CD14-positive monocyte (primary cell): ENCODE results near the gene MYOD1. TPM values are rescaled to one million over a fixed set of nuclear protein-coding genes. Genes with fewer than 3 reads are reported as not detected.

ENCODE experiments used
- DNase-seq, 3 donors: peaks; one replicate each; pipeline ENCODE4 v3.0.0-alpha.2; 2011 to 2022
- H2AFZ ChIP-seq: 2 replicates; pipeline ENCODE4 v1.6.0; 2012; ENCODE audit warnings: mild to moderate bottlenecking, low read depth, low read length, inconsistent platforms; ENCODE audit not compliant: insufficient read depth, poor library complexity, severe bottlenecking
- H3K27ac ChIP-seq, 2 donors: 1 replicate in 1 of 2; 2 replicates in 1 of 2; pipeline ENCODE4 v1.5.1; 2012 to 2013; ENCODE audit warnings: low read length in 2 of 2, control low read depth in 1 of 2, inconsistent platforms in 1 of 2, low read depth in 1 of 2, mild to moderate bottlenecking in 1 of 2
- H3K27me3 ChIP-seq, 2 donors: one replicate each; pipeline versions ENCODE4 v1.6.0 to v1.6.1; 2011 to 2013; ENCODE audit warnings: low read length in 2 of 2; ENCODE audit not compliant: control insufficient read depth in 2 of 2, insufficient read depth in 2 of 2
- H3K36me3 ChIP-seq, 2 donors: replicated peaks in 1 of 2; 1 replicate in 1 of 2; 2 replicates in 1 of 2; pipeline versions ENCODE4 v1.5.1 to v1.6.1; 2012 to 2013; ENCODE audit warnings: low read length in 2 of 2, control low read depth in 1 of 2, inconsistent platforms in 1 of 2, mild to moderate bottlenecking in 1 of 2; ENCODE audit not compliant: insufficient read depth in 2 of 2, control insufficient read depth in 1 of 2
- H3K4me1 ChIP-seq, 2 donors: 1 replicate in 1 of 2; 2 replicates in 1 of 2; pipeline versions ENCODE4 v1.5.1 to v1.6.1; 2012 to 2013; ENCODE audit warnings: low read length in 2 of 2, control low read depth in 1 of 2, inconsistent platforms in 1 of 2, mild to moderate bottlenecking in 1 of 2, moderate library complexity in 1 of 2; ENCODE audit not compliant: insufficient read depth in 2 of 2, control insufficient read depth in 1 of 2
- H3K4me2 ChIP-seq: replicated peaks from 2 replicates; pipeline ENCODE3; 2012; ENCODE audit warnings: low read length, moderate library complexity, mild to moderate bottlenecking; ENCODE audit not compliant: poor library complexity, severe bottlenecking; ENCODE audit errors: extremely low read depth
- H3K4me3 ChIP-seq, 3 experiments: fragments of 200-600 bp in 1 of 3; sonication (generic) in 1 of 3; replicated peaks in 1 of 3; 1 replicate in 2 of 3; 2 replicates in 1 of 3; pipeline ENCODE4 v1.5.1; 2011 to 2013; ENCODE audit warnings: low read length in 3 of 3, mild to moderate bottlenecking in 3 of 3, control low read depth in 2 of 3, low read depth in 2 of 3, inconsistent platforms in 1 of 3, moderate library complexity in 1 of 3
- H3K79me2 ChIP-seq: 2 replicates; pipeline ENCODE4 v1.6.0; 2012; ENCODE audit warnings: mild to moderate bottlenecking, control low read depth, inconsistent platforms, low read length, moderate library complexity; ENCODE audit not compliant: insufficient read depth
- H3K9ac ChIP-seq: 2 replicates; pipeline ENCODE4 v1.6.0; 2017; ENCODE audit warnings: low read length, mild to moderate bottlenecking; ENCODE audit not compliant: insufficient read depth, poor library complexity, severe bottlenecking
- H3K9me3 ChIP-seq, 2 donors: replicated peaks in 1 of 2; 1 replicate in 1 of 2; 2 replicates in 1 of 2; pipeline versions ENCODE4 v1.5.1 to v1.6.1; 2012 to 2013; ENCODE audit warnings: low read length in 2 of 2, control low read depth in 1 of 2; ENCODE audit not compliant: control insufficient read depth in 1 of 2, insufficient read depth in 1 of 2
- H4K20me1 ChIP-seq: 2 replicates; pipeline ENCODE4 v1.6.0; 2012; ENCODE audit warnings: mild to moderate bottlenecking, low read length, control low read depth, moderate library complexity; ENCODE audit not compliant: insufficient read depth
- H3K27ac Mint-ChIP-seq, 7 donors: one replicate each; pipeline ENCODE4 v1.8.0; 2020; ENCODE audit warnings: mild to moderate bottlenecking in 7 of 7, mixed read lengths in 7 of 7, moderate library complexity in 6 of 7, inconsistent platforms in 2 of 7
- H3K27me3 Mint-ChIP-seq, 3 donors: one replicate each; pipeline ENCODE4 v1.8.0; 2021 to 2022; ENCODE audit warnings: low read depth in 3 of 3, mild to moderate bottlenecking in 3 of 3, mixed read lengths in 3 of 3, moderate library complexity in 3 of 3, inconsistent platforms in 1 of 3
- H3K36me3 Mint-ChIP-seq, 2 donors: one replicate each; pipeline ENCODE4 v1.8.0; 2020; ENCODE audit warnings: mixed read lengths in 2 of 2, inconsistent platforms in 1 of 2, mild to moderate bottlenecking in 1 of 2
- H3K4me1 Mint-ChIP-seq: one replicate; pipeline ENCODE4 v1.8.0; 2020; ENCODE audit warnings: mild to moderate bottlenecking, mixed read lengths
- H3K4me3 Mint-ChIP-seq, 2 donors: one replicate each; pipeline ENCODE4 v1.8.0; 2020; ENCODE audit warnings: mild to moderate bottlenecking in 2 of 2, mixed read lengths in 2 of 2, moderate library complexity in 1 of 2
- H3K9me3 Mint-ChIP-seq, 7 donors: one replicate each; pipeline ENCODE4 v1.8.0; 2020 to 2022; ENCODE audit warnings: mixed read lengths in 7 of 7, mild to moderate bottlenecking in 6 of 7, moderate library complexity in 6 of 7, inconsistent platforms in 2 of 7
- WGBS: methylation state at CpG from one replicate; pipeline ENCODE4 v1.1.5; 2013; ENCODE audit warnings: missing lambda C conversion rate; ENCODE audit not compliant: insufficient coverage; 5-methylcytosine and 5-hydroxymethylcytosine counted together
- intact Hi-C, 2 donors: fragments of 100-400 bp; cut with micrococcal nuclease; formaldehyde crosslinking; loops; one replicate each; pipeline versions ENCODE4 v1.15.0 to v1.15.1; 2023
- polyA plus RNA-seq, 3 donors: library from polyadenylated mRNA; depleted of rRNA in 1 of 3; unstranded in 2 of 3; stranded (reverse) in 1 of 3; fragments of 300-500 nt in 2 of 3; fragments of >200 nt in 1 of 3; fragmentation: Illumina TruSeq in 2 of 3; gene quantifications; 1 replicate in 2 of 3; 2 replicates in 1 of 3; pipeline ENCODE4 v1.2.3, GENCODE V29; 2012 to 2021
- TF ChIP-seq, protein P1 (sequence below): fragments of 200-600 bp; IDR thresholded peaks from one replicate; pipeline ENCODE4 v1.8.0; 2022; ENCODE audit warnings: antibody characterized with exemption, mild to moderate bottlenecking

Gene MYOD1
- polyA plus RNA-seq, 3 donors, result not detected

GRCh38 chr11:17694494-17695110, 24.8 kb upstream of the MYOD1 start:
- intact Hi-C loops, result no loop called here
- no peaks in the 10 kb centered on the region for H4K20me1 ChIP-seq
- no peak overlapping the region for H3K4me3 ChIP-seq
- H3K36me3 Mint-ChIP-seq, result peaks cover 5% of the 10 kb centered on the region in 2 donors
- no peak overlapping the region for H3K4me2 ChIP-seq
- no peak overlapping the region for H2AFZ ChIP-seq
- H3K4me1 ChIP-seq, result no peaks in the 10 kb centered on the region
- no peak overlapping the region for H3K27ac Mint-ChIP-seq
- H3K36me3 ChIP-seq, result no peaks in the 10 kb centered on the region
- no peak overlapping the region for H3K27ac ChIP-seq
- no peak overlapping the region for H3K9ac ChIP-seq
- H3K4me1 Mint-ChIP-seq, result no peaks in the 10 kb centered on the region
- H3K79me2 ChIP-seq, result no peaks in the 10 kb centered on the region
- peaks cover 0 to 13% (median 8%) of the 10 kb centered on the region in 7 donors for H3K9me3 Mint-ChIP-seq
- H3K4me3 Mint-ChIP-seq, result peak overlapping the region in 1 of 2 donors; percentile 78
- H3K27me3 ChIP-seq, result peaks cover 33 to 45% of the 10 kb centered on the region in 2 donors
- H3K27me3 Mint-ChIP-seq, result peaks cover 43 to 59% (median 44%) of the 10 kb centered on the region in 3 donors
- DNase-seq, result no peak
- peaks cover 0 to 7% of the 10 kb centered on the region in 2 donors for H3K9me3 ChIP-seq
- TF ChIP-seq, protein P1, sequence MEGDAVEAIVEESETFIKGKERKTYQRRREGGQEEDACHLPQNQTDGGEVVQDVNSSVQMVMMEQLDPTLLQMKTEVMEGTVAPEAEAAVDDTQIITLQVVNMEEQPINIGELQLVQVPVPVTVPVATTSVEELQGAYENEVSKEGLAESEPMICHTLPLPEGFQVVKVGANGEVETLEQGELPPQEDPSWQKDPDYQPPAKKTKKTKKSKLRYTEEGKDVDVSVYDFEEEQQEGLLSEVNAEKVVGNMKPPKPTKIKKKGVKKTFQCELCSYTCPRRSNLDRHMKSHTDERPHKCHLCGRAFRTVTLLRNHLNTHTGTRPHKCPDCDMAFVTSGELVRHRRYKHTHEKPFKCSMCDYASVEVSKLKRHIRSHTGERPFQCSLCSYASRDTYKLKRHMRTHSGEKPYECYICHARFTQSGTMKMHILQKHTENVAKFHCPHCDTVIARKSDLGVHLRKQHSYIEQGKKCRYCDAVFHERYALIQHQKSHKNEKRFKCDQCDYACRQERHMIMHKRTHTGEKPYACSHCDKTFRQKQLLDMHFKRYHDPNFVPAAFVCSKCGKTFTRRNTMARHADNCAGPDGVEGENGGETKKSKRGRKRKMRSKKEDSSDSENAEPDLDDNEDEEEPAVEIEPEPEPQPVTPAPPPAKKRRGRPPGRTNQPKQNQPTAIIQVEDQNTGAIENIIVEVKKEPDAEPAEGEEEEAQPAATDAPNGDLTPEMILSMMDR, result no peak
- WGBS, result 95% methylated on average over 4 of the region's 10 CpGs

GRCh38 chr11:17695454-17696441, 23.6 kb upstream of the MYOD1 start:
- Mint-ChIP-seq H3K9me3 (peaks cover 0 to 13% (median 8%) of the 10 kb centered on the region in 7 donors), H3K27me3 (peaks cover 43 to 59% (median 44%) of the 10 kb centered on the region in 3 donors)
- WGBS, result 6% methylated on average over 65 of the region's 68 CpGs

More at GRCh38 chr11:17695454-17696441, 23.6 kb upstream of the MYOD1 start:
- H3K27me3 ChIP-seq, result peaks cover 33 to 45% of the 10 kb centered on the region in 2 donors
- Mint-ChIP-seq H3K27ac (no peak overlapping the region), H3K36me3 (peaks cover 5% of the 10 kb centered on the region in 2 donors), H3K4me3 (peak overlapping the region in 1 of 2 donors; percentile 78), H3K4me1 (no peaks in the 10 kb centered on the region)
- H3K4me1 ChIP-seq, result no peaks in the 10 kb centered on the region
- H3K4me2 ChIP-seq, result no peak overlapping the region
- no peaks in the 10 kb centered on the region for H3K79me2 ChIP-seq
- H2AFZ ChIP-seq, result no peak overlapping the region
- H3K4me3 ChIP-seq, result no peak overlapping the region
- intact Hi-C loops, result no loop called here
- peaks cover 0 to 7% of the 10 kb centered on the region in 2 donors for H3K9me3 ChIP-seq
- H3K9ac ChIP-seq, result no peak overlapping the region
- TF ChIP-seq, protein P1, result no peak
- H3K36me3 ChIP-seq, result no peaks in the 10 kb centered on the region
- DNase-seq, result no peak
- H4K20me1 ChIP-seq, result no peaks in the 10 kb centered on the region
- H3K27ac ChIP-seq, result no peak overlapping the region
